HCT116 (cell line): ENCODE results near the gene AKR1E2. TPM values are rescaled to one million over a fixed set of nuclear protein-coding genes. Genes with fewer than 3 reads are reported as not detected.
A peak's percentile ranks its signal among the peaks of the same experiment; 100 is the strongest.

Experiments used
- ATAC-seq: fragments of 200-7000 bp; cut with Tn5 transposase; 2 replicates; pipeline ENCODE4 v1.9.1; 2020; ENCODE audit warnings: mild to moderate bottlenecking, moderate library complexity
- BruUV-seq: library from RNA; stranded (reverse); fragments of 400-500 nt; replicated peaks from 2 replicates; lab custom pipeline; 2021; lab: Mats Ljungman, UMichigan
- CTCF ChIA-PET: fragments of 300-600 bp; sonication (Branson Sonifier 250); formaldehyde crosslinking; loops from one replicate; lab custom pipeline; 2021; ENCODE audit warnings: antibody characterized with exemption; lab: Charles Lee
- POLR2A ChIA-PET: fragments of 300-600, 350-600 bp; sonication (Branson Sonifier 250); formaldehyde crosslinking; loops from one replicate; lab custom pipeline; 2021; ENCODE audit warnings: antibody characterized with exemption; lab: Charles Lee
- RAD21 ChIA-PET, 2 experiments: fragments of 300-600 bp; sonication (Branson Sonifier 250); formaldehyde crosslinking; loops; one replicate each; lab custom pipeline; 2023; ENCODE audit warnings: low total read pairs in 2 of 2; ENCODE audit not compliant: uncharacterized antibody in 2 of 2, unreplicated experiment in 2 of 2, low non-redundant PET in 1 of 2; lab: Charles Lee
- DNase-seq: peaks from one replicate; pipeline ENCODE4 v3.0.0-alpha.2; 2010; ENCODE audit warnings: low read depth, low spot score
- H2AFZ ChIP-seq: fragments of 200-600 bp; shearing (Covaris generic), sonication (generic); 2 replicates; pipeline ENCODE4 v1.6.1; 2017; ENCODE audit warnings: low read depth, mixed run types, mixed read lengths, antibody characterized with exemption, low read length; ENCODE audit not compliant: poor library complexity, severe bottlenecking
- H3K27ac ChIP-seq: 2 replicates; pipeline ENCODE4 v1.5.1; 2012; ENCODE audit warnings: low read depth, low read length
- H3K27me3 ChIP-seq: fragments of 200-600 bp; sonication (generic); 2 replicates; pipeline ENCODE4 v1.6.1; 2016; ENCODE audit warnings: mixed run types, low read length, mixed read lengths; ENCODE audit not compliant: insufficient read depth
- H3K36me3 ChIP-seq, 2 experiments: fragments of 200-500 bp in 1 of 2; fragments of 200-600 bp in 1 of 2; sonication (Bioruptor generic) in 1 of 2; sonication (generic) in 1 of 2; 2 replicates each; pipeline versions ENCODE4 v1.5.1 to v1.6.1; 2014 to 2016; ENCODE audit warnings: low read length in 2 of 2, inconsistent platforms in 1 of 2, mixed read lengths in 1 of 2, mixed run types in 1 of 2; ENCODE audit not compliant: insufficient read depth in 2 of 2, control insufficient read depth in 1 of 2
- H3K4me1 ChIP-seq, 2 experiments: fragments of 200-600 bp in 1 of 2; sonication (generic) in 1 of 2; 2 replicates each; pipeline versions ENCODE4 v1.5.1 to v1.6.1; 2012 to 2017; ENCODE audit warnings: low read length in 2 of 2, inconsistent platforms in 1 of 2, mild to moderate bottlenecking in 1 of 2, mixed read lengths in 1 of 2, mixed run types in 1 of 2, moderate library complexity in 1 of 2; ENCODE audit not compliant: insufficient read depth in 2 of 2, control insufficient read depth in 1 of 2
- H3K4me2 ChIP-seq: fragments of 200-600 bp; sonication (generic); 2 replicates; pipeline ENCODE4 v1.6.1; 2017; ENCODE audit warnings: mixed run types, low read length, mixed read lengths
- H3K4me3 ChIP-seq, 2 experiments: fragments of 200-600 bp in 1 of 2; sonication (generic) in 1 of 2; replicated peaks in 1 of 2; 2 replicates each; pipeline ENCODE4 v1.5.1; 2011 to 2016; ENCODE audit warnings: low read length in 2 of 2, control low read depth in 1 of 2, low read depth in 1 of 2, mild to moderate bottlenecking in 1 of 2, mixed read lengths in 1 of 2, mixed run types in 1 of 2
- H3K79me2 ChIP-seq: fragments of 200-600 bp; sonication (generic); 2 replicates; pipeline ENCODE4 v1.6.1; 2017; ENCODE audit warnings: mild to moderate bottlenecking, mixed run types, low read length, moderate library complexity, mixed read lengths; ENCODE audit not compliant: insufficient read depth
- H3K9ac ChIP-seq: fragments of 200-600 bp; sonication (generic); 2 replicates; pipeline ENCODE4 v1.6.1; 2016; ENCODE audit warnings: low read length, mixed read lengths
- H3K9me2 ChIP-seq: fragments of 200-600 bp; sonication (generic), shearing (Covaris generic); 2 replicates; pipeline ENCODE4 v1.6.1; 2017; ENCODE audit warnings: mixed run types, mild to moderate bottlenecking, moderate library complexity; ENCODE audit not compliant: insufficient read depth
- H3K9me3 ChIP-seq, 2 experiments: fragments of 200-500 bp in 1 of 2; fragments of 200-600 bp in 1 of 2; sonication (Bioruptor generic) in 1 of 2; sonication (generic) in 1 of 2; 2 replicates each; pipeline ENCODE4 v1.6.1; 2014 to 2017; ENCODE audit warnings: low read length in 2 of 2, mixed read lengths in 2 of 2, inconsistent platforms in 1 of 2, low read depth in 1 of 2, mild to moderate bottlenecking in 1 of 2, mixed run types in 1 of 2, moderate library complexity in 1 of 2; ENCODE audit not compliant: control insufficient read depth in 1 of 2, insufficient read depth in 1 of 2
- H4K20me1 ChIP-seq: fragments of 200-600 bp; sonication (generic), shearing (Covaris generic); 2 replicates; pipeline ENCODE4 v1.6.1; 2017; ENCODE audit warnings: mixed run types, mild to moderate bottlenecking, moderate library complexity; ENCODE audit not compliant: insufficient read depth
- CBX3 ChIP-seq: IDR thresholded peaks from 2 replicates; pipeline ENCODE4 v1.6.1; 2012; ENCODE audit warnings: low read depth
- EGR1 ChIP-seq: IDR thresholded peaks from 2 replicates; pipeline ENCODE4 v1.6.1; 2012; ENCODE audit warnings: low read depth
- EZH2 ChIP-seq: fragments of 200-600 bp; sonication (generic); IDR thresholded peaks from 2 replicates; pipeline ENCODE4 v1.6.1; 2017; ENCODE audit warnings: antibody characterized with exemption, mixed run types
- JUND ChIP-seq: IDR thresholded peaks from 2 replicates; pipeline ENCODE4 v1.6.1; 2012
- RAD21 ChIP-seq: IDR thresholded peaks from 2 replicates; pipeline ENCODE4 v1.6.1; 2012; ENCODE audit warnings: low read depth, mild to moderate bottlenecking
- SP1 ChIP-seq: IDR thresholded peaks from 2 replicates; pipeline ENCODE4 v1.6.1; 2012; ENCODE audit warnings: low read depth
- SRF ChIP-seq: IDR thresholded peaks from 2 replicates; pipeline ENCODE4 v1.6.1; 2012; ENCODE audit warnings: low read depth
- intact Hi-C: fragments of 100-400 bp; cut with micrococcal nuclease; formaldehyde crosslinking; loops from 2 replicates; pipeline ENCODE4 v1.10.0; 2022
- total RNA-seq: library from RNA; stranded (reverse); gene quantifications from one replicate; pipeline ENCODE4 v1.2.1, GENCODE V29; 2021; ENCODE audit not compliant: unreplicated experiment
- TF ChIP-seq, protein P1 (sequence below), 3 experiments: fragments of 200-600 bp in 1 of 3; sonication (generic) in 1 of 3; IDR thresholded peaks in 2 of 3; conservative IDR thresholded peaks in 1 of 3; 2 replicates each; pipeline ENCODE4 v1.5.1; 2012 to 2017; ENCODE audit warnings: low read depth in 2 of 3, low read length in 2 of 3, antibody characterized with exemption in 1 of 3, borderline replicate concordance in 1 of 3, control low read depth in 1 of 3, mild to moderate bottlenecking in 1 of 3, mixed read lengths in 1 of 3, mixed run types in 1 of 3, moderate library complexity in 1 of 3; ENCODE audit not compliant: insufficient read depth in 1 of 3
- TF ChIP-seq, protein P2 (sequence below): IDR thresholded peaks from 2 replicates; pipeline ENCODE4 v1.6.1; 2012

AKR1E2 gene
- total RNA-seq, 1 experiment from 2014 or later: 5.0 TPM

- peak overlapping the region; percentile 77 for H3K4me2 ChIP-seq
- no peaks in the 10 kb centered on the region for H3K9me3 ChIP-seq
- no peaks in the 10 kb centered on the region for H3K9me2 ChIP-seq
- ChIA-PET POLR2A (interaction anchor here (0.7 to 2.4 kb wide), 3 partner anchors 9 to 42 kb away, joined by 4 to 5 read pairs (median 4); no protein-coding TSS in a partner anchor), RAD21 (interaction anchor here in 1 of 2 experiments (0.6 kb wide), 1 partner anchor 1631 kb away, joined by 3 read pairs; no protein-coding TSS in a partner anchor), CTCF (interaction anchor here (1.2 to 2.0 kb wide), 3 partner anchors 12 to 803 kb away, joined by 4 to 8 read pairs (median 7); no protein-coding TSS in a partner anchor)
- peak; percentile 12 for ATAC-seq
- peak overlapping the region; percentile 52 to 56 for H3K4me3 ChIP-seq
- H3K4me1 ChIP-seq: peaks cover 0 to 17% of the 10 kb centered on the region in 2 experiments; a peak in 1 of 4 replicates
- H3K27ac ChIP-seq: peak overlapping the region; percentile 65
- no peak overlapping the region for H2AFZ ChIP-seq
- no peak for DNase-seq
- H3K9ac ChIP-seq: peak overlapping the region; percentile 57
- no peaks in the 10 kb centered on the region for H3K27me3 ChIP-seq
- no peaks in the 10 kb centered on the region for H3K36me3 ChIP-seq
- TSS peak; percentile 50 for BruUV-seq
- no peaks in the 10 kb centered on the region for H3K79me2 ChIP-seq
- TF ChIP-seq SP1 (no peak), RAD21 (no peak), JUND (no peak), CBX3 (no peak), SRF (no peak), EGR1 (no peak), EZH2 (no peak)
- TF ChIP-seq, protein P1, sequence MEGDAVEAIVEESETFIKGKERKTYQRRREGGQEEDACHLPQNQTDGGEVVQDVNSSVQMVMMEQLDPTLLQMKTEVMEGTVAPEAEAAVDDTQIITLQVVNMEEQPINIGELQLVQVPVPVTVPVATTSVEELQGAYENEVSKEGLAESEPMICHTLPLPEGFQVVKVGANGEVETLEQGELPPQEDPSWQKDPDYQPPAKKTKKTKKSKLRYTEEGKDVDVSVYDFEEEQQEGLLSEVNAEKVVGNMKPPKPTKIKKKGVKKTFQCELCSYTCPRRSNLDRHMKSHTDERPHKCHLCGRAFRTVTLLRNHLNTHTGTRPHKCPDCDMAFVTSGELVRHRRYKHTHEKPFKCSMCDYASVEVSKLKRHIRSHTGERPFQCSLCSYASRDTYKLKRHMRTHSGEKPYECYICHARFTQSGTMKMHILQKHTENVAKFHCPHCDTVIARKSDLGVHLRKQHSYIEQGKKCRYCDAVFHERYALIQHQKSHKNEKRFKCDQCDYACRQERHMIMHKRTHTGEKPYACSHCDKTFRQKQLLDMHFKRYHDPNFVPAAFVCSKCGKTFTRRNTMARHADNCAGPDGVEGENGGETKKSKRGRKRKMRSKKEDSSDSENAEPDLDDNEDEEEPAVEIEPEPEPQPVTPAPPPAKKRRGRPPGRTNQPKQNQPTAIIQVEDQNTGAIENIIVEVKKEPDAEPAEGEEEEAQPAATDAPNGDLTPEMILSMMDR (IDR thresholded peaks at IDR 0.05 in 2 of 3, conservative IDR thresholded peaks at IDR 0.05 in 1 of 3; ENCODE audit: borderline replicate concordance in 1 of 3, insufficient read depth in 1 of 3, low read depth in 2 of 3, low read length in 2 of 3): no peak
- TF ChIP-seq, protein P2, sequence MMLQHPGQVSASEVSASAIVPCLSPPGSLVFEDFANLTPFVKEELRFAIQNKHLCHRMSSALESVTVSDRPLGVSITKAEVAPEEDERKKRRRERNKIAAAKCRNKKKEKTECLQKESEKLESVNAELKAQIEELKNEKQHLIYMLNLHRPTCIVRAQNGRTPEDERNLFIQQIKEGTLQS: no peak
- H4K20me1 ChIP-seq: no peaks in the 10 kb centered on the region
- intact Hi-C loops: no loop called here
Measured at GRCh38 chr10:4826792-4827324, 851 bp downstream of the AKR1E2 start.
